ENCODE data around the gene LMAN1L. TPM values are rescaled to one million over a fixed set of nuclear protein-coding genes. Genes with fewer than 3 reads are reported as not detected.

Gene LMAN1L
- total RNA-seq, 1 experiment from 2014 or later, result not detected

DNA sequence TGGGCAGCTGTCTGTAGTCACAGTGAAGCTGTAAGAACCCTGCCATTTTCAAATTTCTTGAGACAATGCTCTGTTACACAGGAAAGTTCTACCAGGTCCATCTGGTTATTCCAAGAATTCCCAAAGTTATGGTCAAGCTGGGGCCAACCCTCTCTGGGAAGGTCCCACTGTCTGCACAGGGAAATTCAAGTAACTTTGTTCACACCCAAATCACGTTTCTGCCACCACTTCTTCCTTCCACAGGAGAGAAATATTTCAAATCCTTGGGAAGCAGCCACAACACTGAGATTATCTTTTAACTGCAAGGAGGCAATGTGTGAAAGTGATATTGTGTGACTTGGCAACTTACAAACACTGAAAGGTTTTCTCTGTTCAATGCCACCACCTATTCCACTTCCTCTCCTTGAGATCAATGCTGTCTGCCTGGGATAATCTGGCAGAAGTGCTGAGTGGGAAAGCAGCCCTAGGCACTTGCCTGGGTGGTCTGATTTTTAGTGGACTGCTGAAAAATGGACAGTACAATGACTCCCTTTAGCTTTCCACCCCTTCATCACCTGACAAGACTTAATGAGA lies 54.9 kb downstream of the LMAN1L start:
- Histone ChIP-seq H3K18ac (ENCODE audit: insufficient read length, low read depth, low read length) (no peak overlapping the region), H3K14ac (ENCODE audit: insufficient read depth, low read length) (no peak overlapping the region), H3K56ac (ENCODE audit: insufficient read length, low read depth, low read length) (no peak overlapping the region), H3K23ac (ENCODE audit: insufficient read length, low read depth, low read length) (no peak overlapping the region), H3K27me3 (ENCODE audit: insufficient read depth, low read length) (no peaks in the 10 kb centered on the region), H3K4ac (ENCODE audit: low read depth, low read length) (no peak overlapping the region), H3K27ac (ENCODE audit: insufficient read length, low read depth, low read length) (no peak overlapping the region), H2BK20ac (ENCODE audit: low read depth, low read length, poor library complexity, severe bottlenecking) (no peak overlapping the region), H3K79me1 (ENCODE audit: insufficient read depth, low read depth, low read length, poor library complexity, severe bottlenecking) (peaks cover 2% of the 10 kb centered on the region), H2AK5ac (ENCODE audit: insufficient read length, low read length) (no peak overlapping the region), H3K9me3 (ENCODE audit: control insufficient read depth, low read depth, low read length) (no peaks in the 10 kb centered on the region), H4K8ac (replicated peaks; ENCODE audit: insufficient read length, low read depth, low read length) (no peak overlapping the region), H2BK12ac (ENCODE audit: insufficient read length, low read depth, low read length) (no peak overlapping the region), H3K4me1 (ENCODE audit: insufficient read depth, low read length) (no peaks in the 10 kb centered on the region), H4K20me1 (ENCODE audit: control insufficient read depth, insufficient read depth, insufficient read length) (peaks cover 3% of the 10 kb centered on the region), H4K91ac (ENCODE audit: insufficient read length, low read depth, low read length) (no peak overlapping the region), H2BK120ac (ENCODE audit: low read depth, low read length, poor library complexity, severe bottlenecking) (no peak overlapping the region), H3K4me2 (ENCODE audit: insufficient read depth, insufficient read length, low read length) (no peak overlapping the region), H3K9ac (ENCODE audit: extremely low read depth, insufficient read length, low read length) (no peak overlapping the region), H3K79me2 (ENCODE audit: insufficient read depth, low read length) (peaks cover 16% of the 10 kb centered on the region; the same call in 1 of the 2 replicates), H2BK15ac (ENCODE audit: low read depth, low read length) (no peak overlapping the region), H2AFZ (ENCODE audit: low read length) (no peak overlapping the region), H3T11ph (ENCODE audit: low read length) (no peak overlapping the region), H4K5ac (ENCODE audit: insufficient read length, low read depth, low read length) (no peak overlapping the region), H3K23me2 (ENCODE audit: insufficient read length, low read depth, low read length, poor library complexity, severe bottlenecking) (peaks cover 4% of the 10 kb centered on the region), H2BK5ac (ENCODE audit: insufficient read length, low read length) (no peak overlapping the region)
- H3K27me3 Mint-ChIP-seq (ENCODE audit: low read depth), result no peaks in the 10 kb centered on the region
- peaks cover 10 to 15% of the 10 kb centered on the region in 2 experiments for H3K4me1 Mint-ChIP-seq
- no peak for DNase-seq
- H3K9me3 Mint-ChIP-seq, result peaks cover 4% of the 10 kb centered on the region in 2 experiments; a peak in 3 of 5 replicates
- TF ChIP-seq, protein P1, sequence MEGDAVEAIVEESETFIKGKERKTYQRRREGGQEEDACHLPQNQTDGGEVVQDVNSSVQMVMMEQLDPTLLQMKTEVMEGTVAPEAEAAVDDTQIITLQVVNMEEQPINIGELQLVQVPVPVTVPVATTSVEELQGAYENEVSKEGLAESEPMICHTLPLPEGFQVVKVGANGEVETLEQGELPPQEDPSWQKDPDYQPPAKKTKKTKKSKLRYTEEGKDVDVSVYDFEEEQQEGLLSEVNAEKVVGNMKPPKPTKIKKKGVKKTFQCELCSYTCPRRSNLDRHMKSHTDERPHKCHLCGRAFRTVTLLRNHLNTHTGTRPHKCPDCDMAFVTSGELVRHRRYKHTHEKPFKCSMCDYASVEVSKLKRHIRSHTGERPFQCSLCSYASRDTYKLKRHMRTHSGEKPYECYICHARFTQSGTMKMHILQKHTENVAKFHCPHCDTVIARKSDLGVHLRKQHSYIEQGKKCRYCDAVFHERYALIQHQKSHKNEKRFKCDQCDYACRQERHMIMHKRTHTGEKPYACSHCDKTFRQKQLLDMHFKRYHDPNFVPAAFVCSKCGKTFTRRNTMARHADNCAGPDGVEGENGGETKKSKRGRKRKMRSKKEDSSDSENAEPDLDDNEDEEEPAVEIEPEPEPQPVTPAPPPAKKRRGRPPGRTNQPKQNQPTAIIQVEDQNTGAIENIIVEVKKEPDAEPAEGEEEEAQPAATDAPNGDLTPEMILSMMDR (conservative IDR thresholded peaks at IDR 0.05), result no peak
- H3K27ac Mint-ChIP-seq, result peak overlapping the region in 1 of 3 experiments; percentile 20; a peak in 3 of 7 replicates
- no peak overlapping the region for H3K4me3 Mint-ChIP-seq
- WGBS (ENCODE audit: extremely low coverage, insufficient read length, low lambda C conversion rate), result no CpG with 5 or more reads among the region's 1 CpG
- H3K36me3 Mint-ChIP-seq (ENCODE audit: insufficient read depth in 1 of 3, low read depth in 3 of 3), result peaks cover 8 to 28% (median 17%) of the 10 kb centered on the region in 3 experiments

Measured in H9 (cell line).